HG03175 (cell line): ENCODE results near the gene CARS1.
"Not testable (repeated sequence)": the region's sequence is repeated elsewhere in the genome, so short reads cannot be mapped to it uniquely, and the experiment has no call there.

Experiments
- ATAC-seq: cut with Tn5 transposase; IDR thresholded peaks from one replicate; pipeline ENCODE4 v1.9.1; 2021; ENCODE audit warnings: mild to moderate bottlenecking, moderate library complexity; ENCODE audit not compliant: unreplicated experiment

The CARS1 gene

DNA sequence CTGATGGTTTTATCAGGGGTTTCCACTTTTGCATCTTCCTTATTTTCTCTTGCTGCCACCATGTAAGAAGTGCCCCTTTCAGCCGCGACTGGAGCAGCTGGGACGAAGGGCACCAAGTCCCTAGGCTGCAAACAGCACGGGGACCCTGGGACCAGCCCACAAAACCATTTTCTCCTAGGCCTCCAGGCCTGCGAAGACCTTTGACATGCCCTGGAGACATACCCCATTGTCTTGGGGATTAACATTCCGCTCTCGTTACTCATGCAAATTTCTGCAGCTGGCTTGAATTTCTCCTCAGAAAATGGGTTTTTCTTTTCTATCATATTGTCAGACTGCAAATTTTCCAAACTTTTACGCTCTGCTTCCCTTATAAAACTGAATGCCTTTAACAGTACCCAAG lies 6.7 kb upstream of the CARS1 start:
- ATAC-seq: not testable (repeated sequence)

- not testable (repeated sequence) for ATAC-seq
Measured at GRCh38 chr11:3063432-3063831, 6.2 kb upstream of the CARS1 start.

GRCh38 chr11:3060436-3061025 lies 3.3 kb upstream of the CARS1 start:
- ATAC-seq: no peak

DNA sequence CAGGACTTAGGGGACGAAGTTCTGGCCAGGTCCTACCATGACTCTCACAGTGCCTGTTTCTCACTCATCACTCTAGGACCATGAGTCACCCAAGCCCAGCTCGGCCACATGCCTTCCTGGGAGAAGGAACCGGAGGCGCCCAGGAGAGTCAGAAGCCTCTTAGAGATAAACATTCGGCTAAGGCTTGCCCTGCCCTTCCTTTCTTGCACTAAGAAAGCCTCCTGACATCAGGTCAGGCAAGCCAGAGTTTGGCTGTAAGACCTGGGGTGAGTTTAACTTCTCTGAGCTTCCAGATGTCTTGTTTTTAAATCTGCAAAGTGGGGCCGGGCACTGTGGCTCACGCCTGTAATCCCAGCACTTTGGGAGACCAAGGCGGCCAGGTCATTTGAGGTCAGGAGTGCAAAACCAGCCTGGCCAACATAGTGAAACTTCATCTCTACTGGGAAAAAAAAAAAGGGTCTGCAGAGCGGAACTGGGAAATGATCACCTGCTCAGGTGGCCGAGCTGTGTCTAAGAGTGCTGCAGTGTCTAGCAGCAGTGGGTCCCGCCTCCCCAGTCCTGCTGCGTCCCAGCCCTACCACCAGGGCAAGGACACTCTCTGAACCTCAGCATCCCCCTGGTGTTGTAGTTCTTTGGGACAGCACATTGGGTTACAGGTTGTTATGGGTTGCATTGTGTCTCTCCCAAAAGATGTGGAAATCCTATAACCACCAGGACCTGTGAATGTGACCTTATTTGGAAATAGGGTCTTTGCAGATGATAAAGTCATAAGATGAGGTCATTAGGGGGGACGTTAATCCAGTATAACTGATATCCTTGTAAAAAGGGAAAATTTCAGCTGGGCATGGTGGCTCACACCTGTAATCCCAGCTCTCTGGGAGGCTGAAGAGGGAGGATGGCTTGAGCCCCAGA lies 1.8 kb upstream of the CARS1 start:
- no peak for ATAC-seq

DNA sequence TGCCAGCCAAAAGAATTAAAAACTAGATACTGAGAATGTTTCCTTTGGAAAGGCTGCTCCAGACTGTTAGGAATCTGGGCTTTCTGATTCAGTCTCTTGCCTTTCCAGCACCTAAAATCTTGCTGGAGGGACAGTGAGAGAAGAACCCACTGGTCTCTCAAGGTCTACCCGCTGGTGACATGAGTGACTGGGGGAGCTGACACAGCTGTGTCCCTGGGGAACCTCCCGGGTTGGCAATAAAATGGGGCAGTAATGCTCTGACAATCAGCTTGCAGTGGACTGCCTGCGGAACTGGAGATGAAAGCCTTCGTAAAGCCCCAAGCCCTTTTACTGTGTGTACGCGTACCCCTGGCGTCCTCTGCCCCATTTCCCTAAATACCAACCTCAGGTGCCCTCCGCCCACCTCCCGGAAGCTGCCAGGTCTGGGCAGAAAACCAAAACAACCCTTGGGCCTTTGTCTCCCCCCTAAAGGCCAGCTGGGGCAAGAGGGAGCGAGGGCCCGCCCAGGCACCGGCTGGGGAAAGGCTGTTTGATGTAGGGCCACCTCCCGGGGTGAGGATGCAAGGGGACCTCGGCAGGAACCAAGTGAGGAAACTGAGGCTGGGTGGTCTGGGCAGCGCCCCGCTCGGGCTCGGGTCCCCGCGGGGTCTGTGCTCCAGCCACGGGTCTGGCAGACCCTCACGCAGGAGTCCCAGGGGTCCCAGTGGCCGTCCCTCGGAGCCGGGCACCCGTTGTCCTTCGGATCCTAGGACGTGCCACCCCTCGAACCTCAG lies 741 bp downstream of the CARS1 start:
- no peak for ATAC-seq

GRCh38 chr11:3055891-3056290 lies 1.3 kb downstream of the CARS1 start:
- ATAC-seq: no peak

DNA sequence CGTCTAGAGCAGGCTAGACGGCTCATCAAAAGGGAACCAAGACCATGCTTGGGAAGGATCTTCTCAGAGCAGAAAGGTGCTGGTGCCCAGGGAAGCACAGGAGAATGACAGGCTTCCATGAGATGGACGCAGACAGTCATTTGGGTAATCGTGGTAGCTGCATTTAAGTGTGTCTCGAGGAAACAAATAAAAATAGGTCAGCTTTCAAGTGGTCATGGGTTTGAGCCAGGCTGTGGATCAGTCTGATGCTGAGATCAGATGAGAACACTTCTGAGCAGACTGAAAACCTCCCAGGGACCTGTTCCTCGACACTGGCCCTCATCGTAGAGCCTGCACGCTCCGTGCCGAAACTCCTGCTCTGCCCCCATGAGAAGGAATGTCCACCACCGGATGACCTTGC lies 4.7 kb downstream of the CARS1 start:
- ATAC-seq: no peak

GRCh38 chr11:3052109-3052479 lies 5.1 kb downstream of the CARS1 start:
- no peak for ATAC-seq

DNA sequence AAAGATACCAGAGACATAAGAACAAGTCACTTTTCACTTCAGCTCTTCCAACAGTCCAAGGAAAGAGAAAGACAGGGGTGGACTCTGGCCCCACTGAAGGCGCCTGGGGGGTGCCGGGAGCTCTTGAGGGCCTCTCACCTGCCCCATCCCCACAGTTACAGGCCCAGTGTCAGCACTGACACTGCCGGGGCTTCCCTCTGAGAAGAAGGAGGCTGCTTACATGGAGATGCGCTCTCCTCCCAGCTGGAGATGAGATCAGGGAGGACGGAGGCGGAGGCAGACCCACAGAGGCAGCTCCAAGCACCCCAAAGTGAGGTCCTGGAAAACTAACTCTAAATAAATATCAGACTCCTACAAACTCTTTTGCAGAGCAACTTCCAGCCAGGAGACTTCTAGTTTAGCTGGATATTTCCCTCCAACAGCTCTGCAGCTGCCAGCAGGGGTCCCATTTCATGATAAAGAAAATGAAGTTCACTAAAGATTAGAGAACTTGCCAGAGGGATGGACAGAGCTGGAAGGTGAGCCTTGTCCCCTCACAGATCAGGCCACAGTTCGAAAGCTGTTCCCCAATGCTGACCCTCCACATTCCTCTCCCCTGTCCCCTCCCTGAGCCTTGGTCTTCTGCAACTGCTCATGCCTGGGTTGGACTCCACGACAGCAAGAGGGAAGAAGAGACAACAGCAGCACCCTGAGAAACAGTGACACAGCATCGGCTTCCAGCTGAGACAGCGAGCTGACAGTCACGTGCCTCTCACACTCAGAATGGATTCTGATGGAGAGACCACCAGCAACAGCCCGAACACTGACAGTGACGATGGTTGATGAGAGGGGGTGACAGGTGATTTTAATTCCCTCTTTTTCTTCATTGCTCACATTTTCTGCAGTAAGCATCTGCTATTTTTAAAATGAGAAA lies 5.8 kb downstream of the CARS1 start:
- ATAC-seq: no peak

GRCh38 chr11:3050386-3051195 lies 6.6 kb downstream of the CARS1 start:
- no peak for ATAC-seq

- peak; percentile 97 for ATAC-seq
Measured at GRCh38 chr11:3049430-3050243, 7.6 kb downstream of the CARS1 start.

GRCh38 chr11:3047637-3048036 lies 9.6 kb downstream of the CARS1 start:
- no peak for ATAC-seq

DNA sequence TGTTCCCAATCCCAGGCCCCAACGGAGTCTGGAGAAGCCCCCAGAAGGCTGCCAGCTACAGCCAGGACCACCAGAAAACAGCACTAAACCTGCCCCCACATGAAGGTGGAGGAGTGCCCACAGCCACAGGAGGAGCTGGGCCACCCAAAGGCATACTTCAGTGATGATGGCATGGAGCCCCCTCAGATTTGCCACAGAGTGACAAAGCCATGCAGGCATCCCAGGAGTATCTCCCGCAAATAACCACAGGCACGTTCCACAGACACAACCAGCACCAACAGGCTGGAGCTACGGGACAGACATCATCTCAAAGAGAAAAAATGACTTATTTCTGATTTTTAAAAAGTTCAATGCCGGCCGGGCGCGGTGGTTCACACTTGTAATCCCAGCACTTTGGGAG lies 10.6 kb downstream of the CARS1 start:
- ATAC-seq: no peak

- no peak for ATAC-seq
Measured at GRCh38 chr11:3046190-3046589, 11.0 kb downstream of the CARS1 start.

- no peak for ATAC-seq
Measured at GRCh38 chr11:3044915-3045314, 12.3 kb downstream of the CARS1 start.

GRCh38 chr11:3044004-3044403 lies 13.2 kb downstream of the CARS1 start:
- no peak for ATAC-seq

DNA sequence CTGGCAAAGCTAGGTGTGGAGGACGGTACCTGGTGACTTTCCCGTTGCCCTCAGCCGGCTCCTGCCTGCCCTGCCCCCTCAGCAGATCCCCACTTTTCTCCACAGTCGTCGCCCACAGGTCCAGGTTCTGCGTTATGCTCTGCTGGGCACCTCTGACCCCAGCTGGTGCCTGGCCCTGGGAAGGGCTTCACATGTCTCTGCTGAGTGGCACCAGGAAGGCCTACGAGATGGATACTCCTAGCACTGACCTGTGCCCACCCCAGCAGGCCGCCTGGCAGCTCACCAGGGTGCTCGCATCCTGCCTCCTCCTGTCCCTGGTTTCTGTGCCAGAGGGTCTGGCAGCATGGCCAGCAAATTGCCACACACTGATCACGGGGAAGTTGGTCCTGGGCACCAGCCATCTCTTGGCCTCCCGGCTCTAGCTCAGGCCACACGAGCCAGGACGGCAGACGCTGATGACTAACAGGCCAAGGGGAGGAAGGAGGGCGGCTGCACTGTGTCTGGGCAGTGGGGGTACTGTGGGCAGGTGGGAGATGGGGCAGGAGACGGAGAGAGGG lies 13.8 kb downstream of the CARS1 start:
- ATAC-seq: no peak

DNA sequence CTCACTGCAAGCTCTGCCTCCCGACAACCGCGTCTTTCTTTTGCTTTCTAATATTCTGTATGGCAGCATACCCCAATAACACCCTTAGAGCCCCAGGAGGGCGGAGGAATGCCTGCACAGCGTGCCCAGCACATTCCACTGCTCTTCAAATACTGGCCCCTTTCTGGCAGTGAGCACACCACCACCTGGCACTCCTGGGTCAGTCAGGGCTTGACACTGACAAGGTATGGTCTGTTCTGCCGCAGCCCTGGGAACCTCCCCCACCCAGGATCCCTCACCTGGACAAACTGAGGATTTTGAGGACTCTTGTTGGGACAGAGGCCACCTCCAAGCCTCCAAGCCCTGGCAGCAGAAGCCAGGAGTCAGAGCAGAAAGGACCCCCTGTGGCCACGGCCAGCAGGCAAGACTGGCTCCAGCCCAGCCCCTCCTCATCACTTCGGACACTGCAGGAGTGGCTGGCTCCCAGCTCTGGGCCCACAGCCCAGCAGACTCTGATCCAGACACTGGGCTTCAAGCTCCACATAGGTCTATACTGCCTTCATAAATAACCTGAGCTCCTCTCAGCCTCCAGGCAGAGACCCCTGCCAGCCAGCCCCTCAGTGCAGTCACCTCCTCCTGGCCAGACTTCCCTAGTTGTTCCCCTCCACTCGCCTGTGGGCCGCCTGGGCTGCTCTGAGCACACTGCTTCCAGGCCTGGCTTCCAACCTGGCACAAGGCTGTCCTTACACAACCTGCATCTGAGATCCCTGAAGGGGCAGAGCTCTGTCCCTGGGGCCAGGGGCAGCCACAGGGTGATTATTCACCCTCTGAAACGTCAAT lies 14.5 kb downstream of the CARS1 start:
- ATAC-seq: no peak
